Fibroblast of villous mesenchyme (primary cell): ENCODE results near the gene EGR2. TPM values are rescaled to one million over a fixed set of nuclear protein-coding genes. Genes with fewer than 3 reads are reported as not detected.
"Not testable (repeated sequence)": the region's sequence is repeated elsewhere in the genome, so short reads cannot be mapped to it uniquely, and the experiment has no call there.

Experiments
- DNase-seq: peaks from one replicate; pipeline ENCODE4 v3.0.0-alpha.2; 2010; ENCODE audit warnings: low read depth
- H3K4me3 ChIP-seq: 2 replicates; pipeline ENCODE4 v1.5.1; 2011; ENCODE audit warnings: low read depth, mild to moderate bottlenecking, low read length
- total RNA-seq: library from RNA; depleted of rRNA; stranded (reverse); fragments of >200 nt; gene quantifications from 2 replicates; pipeline ENCODE4 v1.2.3, GENCODE V29; 2012
- TF ChIP-seq, protein P1 (sequence below): IDR thresholded peaks from 2 replicates; pipeline ENCODE4 v1.5.1; 2012; ENCODE audit warnings: low read depth, mild to moderate bottlenecking, low read length; ENCODE audit not compliant: insufficient read depth

Gene EGR2
- total RNA-seq, 1 donor = 1.7 TPM

DNA sequence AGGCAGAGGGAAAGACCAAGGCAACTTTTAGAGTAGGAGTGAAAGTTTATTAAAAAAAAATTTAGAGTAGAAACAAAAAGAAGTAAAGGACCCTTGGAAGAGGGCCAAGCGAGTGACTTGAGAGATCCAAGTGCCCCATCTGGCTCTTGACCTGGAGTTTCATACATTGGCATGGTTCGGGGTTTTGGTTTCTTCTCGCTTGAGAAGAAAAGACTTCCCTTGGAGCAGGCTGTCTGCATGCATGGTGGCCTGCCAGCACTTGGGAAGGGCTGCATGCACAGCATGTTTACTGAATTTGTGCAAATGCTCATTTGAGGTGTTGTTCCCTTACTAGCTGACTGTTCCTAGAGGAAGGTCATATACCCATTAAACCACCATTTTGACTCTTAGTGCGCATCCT is 20.4 kb downstream of the EGR2 start:
- no peak for DNase-seq
- H3K4me3 ChIP-seq = no peak overlapping the region
- TF ChIP-seq, protein P1, sequence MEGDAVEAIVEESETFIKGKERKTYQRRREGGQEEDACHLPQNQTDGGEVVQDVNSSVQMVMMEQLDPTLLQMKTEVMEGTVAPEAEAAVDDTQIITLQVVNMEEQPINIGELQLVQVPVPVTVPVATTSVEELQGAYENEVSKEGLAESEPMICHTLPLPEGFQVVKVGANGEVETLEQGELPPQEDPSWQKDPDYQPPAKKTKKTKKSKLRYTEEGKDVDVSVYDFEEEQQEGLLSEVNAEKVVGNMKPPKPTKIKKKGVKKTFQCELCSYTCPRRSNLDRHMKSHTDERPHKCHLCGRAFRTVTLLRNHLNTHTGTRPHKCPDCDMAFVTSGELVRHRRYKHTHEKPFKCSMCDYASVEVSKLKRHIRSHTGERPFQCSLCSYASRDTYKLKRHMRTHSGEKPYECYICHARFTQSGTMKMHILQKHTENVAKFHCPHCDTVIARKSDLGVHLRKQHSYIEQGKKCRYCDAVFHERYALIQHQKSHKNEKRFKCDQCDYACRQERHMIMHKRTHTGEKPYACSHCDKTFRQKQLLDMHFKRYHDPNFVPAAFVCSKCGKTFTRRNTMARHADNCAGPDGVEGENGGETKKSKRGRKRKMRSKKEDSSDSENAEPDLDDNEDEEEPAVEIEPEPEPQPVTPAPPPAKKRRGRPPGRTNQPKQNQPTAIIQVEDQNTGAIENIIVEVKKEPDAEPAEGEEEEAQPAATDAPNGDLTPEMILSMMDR = no peak

DNA sequence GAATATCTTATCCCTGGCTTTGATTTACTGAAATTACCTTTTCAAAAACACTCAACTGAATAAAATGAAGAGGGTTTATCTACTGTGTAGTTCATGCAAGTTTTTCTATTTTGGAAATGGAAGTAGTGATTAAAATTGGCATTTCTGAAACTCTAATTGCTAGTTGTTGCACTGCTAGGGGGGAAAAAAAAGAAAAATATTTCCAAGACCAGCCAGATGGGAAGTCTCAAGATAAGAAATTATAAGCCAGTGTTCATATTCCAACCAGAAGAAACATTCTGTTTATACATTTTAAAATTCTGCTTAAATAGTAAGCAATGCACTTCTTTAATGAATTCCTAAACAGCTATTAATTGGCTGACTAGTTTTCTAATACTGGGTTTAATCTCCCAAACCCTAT is 21.1 kb downstream of the EGR2 start:
- H3K4me3 ChIP-seq = no peak overlapping the region
- TF ChIP-seq, protein P1 = no peak
- DNase-seq = no peak

DNA sequence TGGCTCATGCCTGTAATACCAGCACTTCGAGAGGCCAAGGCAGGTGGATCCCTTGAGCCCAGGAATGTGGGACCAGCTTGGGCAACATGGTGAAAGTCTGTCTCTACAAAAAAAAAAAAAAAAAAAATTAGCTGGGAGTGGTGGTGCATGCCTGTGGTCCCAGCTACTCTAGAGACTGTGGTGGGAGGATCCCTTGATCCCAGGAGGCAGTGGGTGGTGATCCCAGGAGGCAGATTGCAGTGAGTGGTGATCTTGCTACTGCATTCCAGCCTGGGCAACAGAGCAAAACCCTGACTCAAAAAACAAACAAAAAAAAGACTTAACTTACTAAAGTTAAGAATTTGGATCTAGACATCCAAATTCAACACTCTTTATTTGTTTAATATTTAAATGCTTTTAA is 21.9 kb downstream of the EGR2 start:
- TF ChIP-seq, protein P1 = no peak
- DNase-seq = no peak
- H3K4me3 ChIP-seq = no peak overlapping the region

DNA sequence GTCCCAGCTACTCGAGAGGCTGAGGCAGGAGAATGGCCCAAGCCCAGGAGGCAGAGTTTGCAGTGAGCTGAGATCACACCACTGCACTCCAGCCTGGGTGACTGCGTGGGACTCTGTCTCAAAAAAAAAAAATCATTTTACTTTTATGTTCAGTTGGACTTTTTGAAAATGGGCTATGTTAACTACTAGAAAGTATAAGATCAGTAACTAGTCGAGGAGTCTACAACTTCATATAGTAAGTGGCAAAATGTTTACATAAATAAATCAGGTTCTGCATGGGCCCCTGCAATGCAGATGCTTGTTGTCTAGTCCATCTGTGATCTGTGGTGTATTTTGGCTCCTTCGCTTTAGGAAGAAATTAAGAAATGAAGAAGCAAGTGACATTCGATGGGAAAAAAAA is 23.9 kb downstream of the EGR2 start:
- H3K4me3 ChIP-seq = no peak overlapping the region
- TF ChIP-seq, protein P1 = no peak
- no peak for DNase-seq

DNA sequence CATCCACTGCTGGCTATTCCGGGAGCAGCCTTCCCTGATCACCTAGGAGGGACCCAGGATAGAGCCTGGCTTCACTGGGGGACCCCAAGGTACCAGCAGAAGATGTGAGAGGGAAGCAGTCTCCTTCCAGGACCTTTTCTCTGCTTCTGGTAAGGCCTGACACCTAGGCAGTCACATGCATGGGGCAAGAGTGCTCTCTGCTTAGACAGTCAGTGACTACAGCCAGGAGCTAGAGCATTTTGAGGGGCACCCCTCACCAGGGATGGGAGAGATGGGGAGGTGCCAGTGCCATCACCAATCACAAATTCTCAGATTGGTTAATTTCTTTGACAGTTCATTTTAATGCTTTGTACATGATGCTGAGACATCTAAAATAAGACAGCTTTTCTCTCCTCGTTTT is 25.6 kb downstream of the EGR2 start:
- no peak overlapping the region for H3K4me3 ChIP-seq
- no peak for DNase-seq
- TF ChIP-seq, protein P1 = no peak

DNA sequence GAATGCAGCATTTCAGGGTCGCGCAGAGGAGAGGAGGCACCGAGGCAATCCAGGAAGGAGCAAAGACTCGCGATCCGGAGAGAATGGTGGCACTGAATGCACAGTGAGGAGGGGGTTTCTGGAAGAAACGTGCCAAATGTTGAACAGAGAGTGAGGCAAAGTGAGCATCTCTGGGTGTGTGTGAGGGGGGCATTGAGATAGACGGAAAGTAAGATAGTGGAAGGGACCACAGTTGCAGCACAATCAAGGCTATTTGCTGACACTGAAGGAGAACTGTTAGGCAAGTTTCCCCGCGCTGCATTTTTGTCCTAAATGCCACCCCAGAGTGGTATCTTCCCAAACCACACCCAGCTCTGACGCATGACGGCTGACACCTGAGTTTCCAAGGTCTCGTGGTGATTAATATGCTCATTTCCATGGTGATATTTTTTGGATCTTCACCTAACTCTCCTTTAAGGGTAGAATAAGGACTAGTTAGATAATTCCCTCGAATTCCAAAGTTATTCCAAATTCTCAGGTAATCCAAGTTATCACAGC is 26.1 kb downstream of the EGR2 start:
- no peak overlapping the region for H3K4me3 ChIP-seq
- TF ChIP-seq, protein P1 = no peak
- no peak for DNase-seq

DNA sequence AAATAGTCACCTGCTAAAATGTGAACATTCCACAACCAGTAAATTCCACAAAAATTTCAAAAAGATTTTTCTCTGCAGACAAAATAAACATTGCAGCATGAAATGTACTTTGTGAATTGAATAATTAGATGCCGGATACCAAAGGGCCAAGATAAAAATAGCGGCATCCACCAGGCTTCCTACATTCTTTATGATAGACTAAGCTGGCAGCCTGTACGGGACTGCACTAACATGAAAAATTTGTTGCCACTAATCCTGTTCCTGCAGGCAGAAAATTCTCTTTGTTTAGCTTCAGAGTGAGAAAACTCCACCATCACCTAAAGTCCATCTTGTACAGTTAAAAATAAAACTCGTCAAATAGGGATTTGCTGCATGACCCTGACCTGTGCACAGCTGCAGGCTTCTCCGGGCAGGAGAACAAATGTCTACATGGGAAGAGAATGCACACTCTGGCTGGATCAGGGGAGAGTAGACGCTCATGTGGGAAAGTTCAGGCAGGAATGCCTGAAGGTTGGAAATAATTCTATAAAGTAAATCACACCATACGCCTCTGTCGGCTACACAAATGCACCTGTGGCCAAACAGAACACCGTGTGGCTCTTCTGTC is 27.2 kb downstream of the EGR2 start:
- DNase-seq = no peak
- TF ChIP-seq, protein P1 = no peak

DNA sequence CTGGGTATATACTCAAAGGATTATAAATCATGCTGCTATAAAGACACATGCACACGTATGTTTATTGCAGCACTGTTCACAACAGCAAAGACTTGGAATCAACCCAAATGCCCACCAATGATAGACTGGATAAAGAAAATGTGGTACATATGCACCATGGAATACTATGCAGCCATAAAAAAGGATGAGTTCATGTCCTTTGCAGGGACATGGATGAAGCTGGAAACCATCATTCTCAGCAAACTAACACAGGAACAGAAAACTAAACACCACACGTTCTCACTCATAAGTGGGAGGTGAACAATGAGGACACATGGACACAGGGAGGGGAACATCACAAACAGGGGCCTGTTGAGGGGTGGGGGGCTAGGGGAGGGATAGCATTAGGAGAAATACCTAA is 27.9 kb downstream of the EGR2 start:
- not testable (repeated sequence) for DNase-seq, H3K4me3 ChIP-seq

More for the DNA sequence above, 27.2 kb downstream of the EGR2 start:
- no peak overlapping the region for H3K4me3 ChIP-seq

DNA sequence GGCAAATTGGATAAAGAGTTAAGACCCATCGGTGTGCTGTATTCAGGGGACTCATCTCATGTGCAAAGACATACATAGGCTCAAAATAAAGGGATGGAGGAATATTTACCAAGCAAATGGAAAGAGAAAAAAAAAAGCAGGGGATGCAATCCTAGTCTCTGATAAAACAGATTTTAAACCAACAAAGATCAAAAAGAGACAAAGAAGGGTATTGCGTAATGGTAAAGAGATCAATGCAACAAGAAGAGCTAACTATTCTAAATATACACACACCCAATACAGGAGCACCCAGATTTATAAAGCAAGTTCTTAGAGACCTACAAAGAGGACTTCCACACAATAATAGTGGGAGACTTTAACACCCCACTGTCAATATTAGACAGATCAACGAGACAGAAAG is 31.6 kb downstream of the EGR2 start:
- DNase-seq, H3K4me3 ChIP-seq: not testable (repeated sequence)
